ENCODE data around the gene CTSH.
"Not testable (repeated sequence)": the region's sequence is repeated elsewhere in the genome, so short reads cannot be mapped to it uniquely, and the experiment has no call there.

The CTSH gene

DNA sequence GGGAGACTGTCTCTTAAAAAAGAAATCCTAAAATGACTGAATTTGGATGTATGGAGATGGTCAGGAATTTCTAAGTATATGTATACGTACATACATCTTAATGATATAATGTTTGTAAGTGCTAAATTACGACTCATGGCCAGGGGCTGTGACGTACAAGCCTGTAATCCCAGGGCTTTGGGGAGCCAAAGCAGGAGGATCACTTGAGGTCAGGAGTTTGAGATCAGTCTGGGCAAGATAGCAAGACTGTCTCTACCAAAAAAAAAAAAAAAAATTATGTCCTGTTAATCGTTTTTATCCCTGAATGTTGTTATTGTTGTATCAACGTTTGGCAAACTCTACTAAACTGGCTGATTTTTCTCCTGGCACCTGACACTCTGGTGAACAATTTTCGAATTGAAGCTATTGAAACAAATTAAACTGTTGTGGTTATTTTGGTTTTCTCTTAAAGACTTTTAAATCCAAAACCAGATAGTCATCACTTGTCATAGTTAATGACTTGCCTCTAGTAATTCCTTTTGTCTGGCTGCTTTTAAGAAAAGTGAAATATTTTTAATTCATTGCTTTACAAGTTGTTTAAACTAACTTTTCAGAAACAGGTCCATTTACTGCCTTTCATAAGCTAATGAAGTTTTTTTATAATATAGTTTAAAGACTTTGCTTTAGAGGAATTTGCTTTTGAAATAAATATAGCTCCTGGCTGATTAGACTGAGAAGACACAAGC, 65.2 kb downstream of the CTSH start:
- no peak for DNase-seq

DNA sequence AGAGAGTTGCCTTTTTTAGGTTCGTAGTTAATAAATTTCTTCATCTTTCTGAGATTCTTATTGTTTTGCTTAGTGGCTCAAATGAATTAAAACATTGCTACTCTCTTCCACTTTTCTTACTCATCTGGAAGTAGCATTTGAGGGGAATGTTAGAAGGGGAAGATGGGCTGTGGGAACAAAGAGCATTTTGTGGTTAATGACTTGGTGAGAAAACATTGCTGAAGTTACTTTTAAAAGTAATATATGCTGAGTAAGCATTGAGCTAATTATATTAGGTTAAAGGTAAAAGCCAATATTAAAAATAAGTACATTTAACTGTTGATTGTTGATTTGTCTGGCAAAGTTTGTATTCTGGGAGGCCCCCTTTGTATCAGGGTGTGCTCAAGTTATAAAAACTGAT, 66.5 kb downstream of the CTSH start:
- DNase-seq, result no peak

DNA sequence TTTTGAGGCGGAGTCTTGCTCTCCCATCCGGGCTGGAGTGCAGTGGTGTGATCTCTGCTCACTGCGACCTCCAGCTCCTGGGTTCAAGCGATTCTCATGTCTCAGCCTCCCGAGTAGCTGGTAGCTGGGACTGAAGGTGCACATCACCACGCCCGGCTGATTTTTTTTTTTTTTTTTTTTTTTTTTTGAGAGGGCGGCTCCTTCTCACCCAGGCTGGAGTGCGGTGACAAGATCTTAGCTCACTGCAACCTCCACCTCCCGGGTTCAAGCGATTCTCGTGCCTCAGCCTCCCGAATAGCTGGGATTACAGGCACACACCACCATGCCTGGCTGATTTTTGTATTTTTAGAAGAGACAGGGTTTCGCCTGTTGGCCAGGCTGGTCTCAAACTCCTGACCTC, 67.9 kb downstream of the CTSH start:
- DNase-seq, result not testable (repeated sequence)

DNA sequence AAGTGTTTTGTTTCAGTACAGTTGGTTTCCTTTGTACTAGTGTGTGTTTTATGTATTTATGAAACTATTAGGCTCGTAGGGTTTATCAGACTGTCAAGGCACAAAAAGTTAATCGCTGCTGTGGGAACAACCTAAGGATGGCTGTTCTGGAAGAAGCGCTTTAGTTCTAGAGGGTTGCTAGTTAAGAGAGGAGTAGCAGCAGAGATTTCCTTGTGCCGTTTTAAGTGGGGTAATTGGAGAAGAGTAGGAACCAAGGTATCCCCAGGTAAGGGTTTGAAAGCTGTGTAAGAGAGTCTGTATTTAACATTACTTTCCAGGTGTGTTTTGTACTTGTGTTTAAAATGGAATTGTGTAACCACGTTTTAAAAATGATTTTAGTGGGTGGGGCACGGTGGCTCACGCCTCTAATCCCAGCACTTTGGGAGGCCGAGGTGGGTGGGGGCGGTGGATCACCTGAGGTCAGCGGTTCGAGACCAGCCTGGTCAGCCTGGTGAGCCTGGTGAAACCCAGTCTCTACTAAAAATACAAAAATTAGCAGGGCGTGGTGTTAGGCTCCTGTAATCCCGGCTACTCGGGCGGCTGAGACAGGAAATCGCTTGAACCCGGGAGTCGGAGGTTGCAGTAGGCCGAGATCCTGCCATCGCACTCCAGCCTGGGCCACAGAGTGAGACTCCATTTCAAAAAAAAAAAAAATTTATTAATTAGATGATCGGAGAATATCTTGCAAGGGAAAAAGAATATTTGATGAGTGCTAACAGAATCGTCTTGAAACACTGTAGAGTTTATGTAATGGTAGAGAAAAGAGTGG, 69.5 kb downstream of the CTSH start:
- no peak for DNase-seq

DNA sequence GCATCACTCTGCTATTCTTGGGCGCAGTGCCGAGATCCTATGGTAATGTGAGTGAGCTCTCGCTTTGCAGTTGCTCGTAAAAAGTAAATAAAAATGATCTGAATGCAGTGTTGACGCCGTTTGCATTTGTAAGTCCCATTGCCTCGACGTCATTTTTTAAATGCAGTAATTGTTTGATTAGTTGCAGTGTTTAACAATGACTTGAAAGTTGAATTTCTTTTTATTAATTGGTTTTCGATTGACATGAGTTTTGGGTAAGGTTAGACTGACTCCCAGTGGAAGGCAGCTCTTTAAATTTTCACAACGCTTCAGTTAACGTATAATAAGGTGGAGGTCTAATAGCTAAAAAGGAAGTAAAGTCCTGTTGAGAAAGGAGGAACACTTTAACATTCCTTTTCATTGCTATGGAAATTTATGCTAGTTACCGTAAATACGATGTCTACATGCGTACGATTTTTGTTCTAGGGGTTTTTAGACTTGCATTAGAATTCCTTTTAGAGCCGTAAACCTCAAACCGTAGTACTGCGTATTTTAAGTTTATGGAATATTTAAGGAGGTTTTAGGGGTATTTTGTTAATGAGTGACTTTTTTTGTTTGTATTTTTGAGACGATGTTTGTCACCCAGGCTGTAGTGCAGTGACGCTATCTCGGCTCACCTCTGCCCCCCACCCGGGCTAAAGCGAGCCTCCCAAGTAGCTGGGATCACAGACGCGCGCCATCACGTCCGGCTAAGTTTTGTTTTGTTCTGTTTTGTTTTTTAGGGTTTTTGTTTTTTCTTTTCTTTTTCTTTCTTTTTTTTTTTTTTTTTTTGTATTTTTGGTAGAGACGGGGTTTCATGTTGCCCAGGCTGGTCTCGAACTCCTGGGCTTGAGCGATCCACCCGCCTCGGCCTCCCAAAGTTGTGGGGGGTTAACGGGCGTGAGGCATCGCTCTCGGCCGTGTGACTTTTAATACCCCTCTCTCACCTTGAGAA, 70.8 kb downstream of the CTSH start:
- no peak for DNase-seq

DNA sequence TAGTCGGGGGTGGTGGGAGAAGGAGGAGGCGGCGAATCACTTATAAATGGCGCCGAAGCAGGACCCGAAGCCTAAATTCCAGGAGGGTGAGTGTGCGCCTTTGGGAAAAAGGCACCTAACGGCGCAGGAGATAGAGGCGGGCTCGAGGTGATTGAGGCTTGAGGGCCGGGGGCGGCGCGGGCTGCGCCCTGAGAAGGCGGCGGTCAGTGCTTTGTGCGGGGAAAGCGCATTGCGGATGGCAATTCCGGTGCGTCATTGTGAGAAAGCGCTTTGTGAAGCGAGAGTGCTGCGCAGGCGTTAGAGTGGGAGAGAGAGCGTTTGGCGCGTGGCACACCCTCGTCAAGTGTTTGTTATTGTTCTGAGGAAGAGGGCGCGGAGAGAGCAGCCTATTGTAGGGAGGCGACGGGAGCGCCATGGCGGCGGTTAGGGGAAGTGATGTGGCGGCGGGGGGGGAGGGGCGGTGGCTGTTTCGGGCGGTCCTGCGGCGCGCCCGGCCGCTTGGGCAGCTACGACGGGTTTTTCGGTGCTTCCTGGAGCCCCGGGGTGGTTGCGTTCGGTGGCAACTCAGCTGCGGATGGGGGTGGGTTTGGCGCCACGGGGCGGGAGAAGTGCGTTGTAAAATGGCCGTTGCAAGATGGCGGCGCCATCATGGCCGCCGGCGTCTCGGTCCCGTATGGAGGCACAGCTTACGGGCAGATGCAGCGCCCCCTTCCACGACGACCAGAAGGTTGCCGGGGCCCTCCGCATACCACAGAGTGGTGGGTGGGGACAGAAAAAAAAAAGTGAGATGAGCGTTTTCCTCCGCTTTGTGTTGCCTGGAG, 71.7 kb downstream of the CTSH start:
- peak; percentile 70 for DNase-seq

DNA sequence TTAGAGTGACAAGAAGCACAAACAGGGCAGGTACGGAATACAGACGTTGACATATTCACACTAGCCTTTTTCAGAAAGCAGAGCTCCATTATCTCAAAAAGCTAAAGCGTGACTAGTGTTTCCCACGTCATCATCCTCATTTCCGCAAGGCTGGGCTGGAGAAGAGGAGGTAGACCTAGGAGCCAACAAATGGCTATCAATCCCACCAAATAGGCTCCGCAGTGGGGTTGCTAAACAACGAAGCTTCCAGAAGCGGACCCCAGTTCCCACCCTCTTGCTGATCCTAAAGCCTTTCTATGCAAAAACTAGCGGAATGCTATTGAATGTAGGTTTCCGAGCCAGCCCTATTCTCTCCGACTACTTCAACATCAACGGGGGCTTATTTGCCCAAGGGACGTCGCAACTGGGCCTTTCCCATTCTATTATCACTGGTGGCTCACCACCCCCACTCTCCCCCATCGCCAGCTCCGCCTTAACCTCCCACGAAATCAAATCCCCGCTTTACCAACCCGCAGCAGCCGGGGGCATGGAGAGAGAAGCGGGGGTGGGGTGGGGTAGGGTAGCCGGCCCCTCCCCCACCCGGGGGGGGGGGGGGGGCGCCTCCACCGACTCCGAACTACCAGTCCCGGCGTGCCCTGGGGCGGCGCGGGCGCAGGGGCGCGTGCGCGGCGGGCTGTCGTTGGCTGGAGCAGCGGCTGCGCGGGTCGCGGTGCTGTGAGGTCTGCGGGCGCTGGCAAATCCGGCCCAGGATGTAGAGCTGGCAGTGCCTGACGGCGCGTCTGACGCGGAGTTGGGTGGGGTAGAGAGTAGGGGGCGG, 72.5 kb downstream of the CTSH start, which contains the start of gene MORF4L1:
Gene MORF4L1, plus strand, starts transcription at position 736 of the 817 bp plus-strand sequence. CDS start 128 bp downstream, outside the sequence.
- DNase-seq, result peak; percentile 84

DNA sequence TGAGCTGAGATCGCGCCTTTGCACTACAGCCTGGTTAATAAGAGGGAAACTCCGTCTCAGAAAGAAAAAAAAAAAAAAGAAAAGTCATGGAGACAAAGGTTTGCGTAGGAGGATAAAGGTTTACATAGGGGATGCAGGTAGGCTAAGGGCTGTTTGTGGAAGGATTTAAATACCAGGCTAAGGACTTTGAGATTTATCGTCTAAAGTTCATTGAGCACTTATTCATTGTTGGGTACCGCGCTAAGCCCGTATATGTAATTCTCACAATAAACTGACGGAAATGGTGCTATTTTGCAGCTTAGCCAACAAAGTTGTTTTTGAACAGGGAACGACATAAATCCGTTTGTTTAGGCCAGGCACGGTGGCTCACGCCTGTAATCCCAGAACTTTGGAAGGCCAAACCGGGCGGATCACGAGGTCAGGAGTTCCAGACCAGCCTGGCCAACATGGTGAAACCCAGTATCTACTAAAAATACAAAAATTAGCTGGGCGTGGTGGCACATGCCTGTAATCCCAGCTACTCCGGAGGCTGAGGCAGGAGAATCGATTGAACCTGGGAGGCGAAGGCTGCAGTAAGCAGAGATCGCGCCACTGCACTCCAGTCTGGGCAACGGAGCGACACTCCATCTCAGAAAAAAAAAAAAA, 73.2 kb downstream of the CTSH start:
- not testable (repeated sequence) for DNase-seq
